Adrenal gland (tissue), 12 donors: Measurements from ENCODE around the gene PEF1. TPM values are rescaled to one million over a fixed set of nuclear protein-coding genes. Genes with fewer than 3 reads are reported as not detected.

Source experiments
- DNase-seq, 7 donors: peaks; one replicate each; pipeline ENCODE4 v3.0.0-alpha.2; 2019 to 2020
- H3K27ac ChIP-seq, 5 donors: fragments of 200-600 bp; sonication (generic) in 4 of 5; 1 replicate in 3 of 5; 2 replicates in 2 of 5; pipeline versions ENCODE4 v1.5.1 to v1.8.0; 2016 to 2020; ENCODE audit warnings: mild to moderate bottlenecking in 1 of 5
- H3K27me3 ChIP-seq: fragments of 200-600 bp; 2 replicates; pipeline ENCODE4 v1.8.0; 2021
- H3K36me3 ChIP-seq, 2 donors: fragments of 200-600 bp; replicated peaks in 1 of 2; 1 replicate in 1 of 2; 2 replicates in 1 of 2; pipeline versions ENCODE4 v1.5.1 to v1.8.0; 2018 to 2022
- H3K4me1 ChIP-seq, 2 donors: fragments of 200-600 bp; replicated peaks in 1 of 2; 1 replicate in 1 of 2; 2 replicates in 1 of 2; pipeline versions ENCODE4 v1.5.1 to v1.8.0; 2018 to 2021
- H3K4me3 ChIP-seq, 4 donors: fragments of 200-600 bp; sonication (generic) in 3 of 4; one replicate each; pipeline ENCODE4 v1.5.1; 2016 to 2018
- H3K9me3 ChIP-seq, 3 donors: fragments of 200-600 bp; sonication (generic) in 1 of 3; replicated peaks in 1 of 3; 1 replicate in 2 of 3; 2 replicates in 1 of 3; pipeline versions ENCODE4 v1.5.1 to v1.8.0; 2016 to 2021
- POLR2A ChIP-seq, 2 donors: fragments of 450-650 bp; IDR thresholded peaks; one replicate each; pipeline ENCODE4 v1.6.1; 2017; ENCODE audit warnings: antibody characterized with exemption in 2 of 2, mild to moderate bottlenecking in 2 of 2, moderate library complexity in 1 of 2
- WGBS, 4 donors: extraction: QIAGEN DNeasy Blood & Tissue Kit in 2 of 4; methylation state at CpG; one replicate each; pipeline versions ENCODE4 v1.1.5 to v1.1.7; 2013 to 2017; 5-methylcytosine and 5-hydroxymethylcytosine counted together
- intact Hi-C, 2 donors: fragments of 100-400 bp; cut with DNase I; formaldehyde crosslinking; loops; one replicate each; pipeline versions ENCODE4 v1.14.1 to v1.15.0; 2022 to 2023
- polyA plus RNA-seq, 3 donors: library from polyadenylated mRNA; stranded (reverse); fragments of 200-250 nt in 2 of 3; fragments of 350-450 nt in 1 of 3; fragmentation: Illumina TruSeq in 1 of 3; extraction: RNeasy Lipid Tissue Mini Kit (QIAGEN cat#74804) in 1 of 3; gene quantifications; one replicate each; pipeline ENCODE4 v1.2.3, GENCODE V29; 2013 to 2014
- total RNA-seq, 9 donors: library from RNA; depleted of rRNA in 4 of 9; stranded (reverse); fragments of >200 nt in 4 of 9; fragments of 120-200 nt in 1 of 9; fragmentation: NEBNext Ultra II Directional in 1 of 9; extraction: Animal tissue kit (Norgen Biotek cat#: 25700) in 1 of 9; gene quantifications; one replicate each; pipeline versions ENCODE4 v1.1.0 to v1.2.4, GENCODE V29; 2013 to 2023
- TF ChIP-seq, protein P1 (sequence below), 6 experiments: fragments of 450-650 bp in 4 of 6; fragments of 200-600 bp in 2 of 6; sonication (generic) in 1 of 6; IDR thresholded peaks; 1 replicate in 5 of 6; 2 replicates in 1 of 6; pipeline versions ENCODE4 v1.5.1 to v1.8.0; 2016 to 2021; ENCODE audit warnings: antibody characterized with exemption in 6 of 6, mild to moderate bottlenecking in 2 of 6, moderate library complexity in 1 of 6
- donor health status: healthy with polysubstance abuse.
- donor health status: Bipolar disorder and iron deficiency.
- donor health status: DM: yes; HTN: yes; CAD: no.
- donor health status: DM: no; HTN: no; CAD: no.
- donor health status: DM: no; HTN: no; CAD: no.
- donor health status: DM: yes; HTN: yes; CAD: no.

Gene PEF1
- total and polyA plus RNA-seq, 12 donors = 58.2 to 132 (median 86.2) TPM

GRCh38 chr1:31677949-31678348, 33.3 kb upstream of the PEF1 start:
- Histone ChIP-seq H3K27ac (no peak overlapping the region), H3K4me1 (no peaks in the 10 kb centered on the region), H3K4me3 (no peak overlapping the region), H3K27me3 (no peaks in the 10 kb centered on the region), H3K36me3 (no peaks in the 10 kb centered on the region), H3K9me3 (no peaks in the 10 kb centered on the region)
- TF ChIP-seq, protein P1, sequence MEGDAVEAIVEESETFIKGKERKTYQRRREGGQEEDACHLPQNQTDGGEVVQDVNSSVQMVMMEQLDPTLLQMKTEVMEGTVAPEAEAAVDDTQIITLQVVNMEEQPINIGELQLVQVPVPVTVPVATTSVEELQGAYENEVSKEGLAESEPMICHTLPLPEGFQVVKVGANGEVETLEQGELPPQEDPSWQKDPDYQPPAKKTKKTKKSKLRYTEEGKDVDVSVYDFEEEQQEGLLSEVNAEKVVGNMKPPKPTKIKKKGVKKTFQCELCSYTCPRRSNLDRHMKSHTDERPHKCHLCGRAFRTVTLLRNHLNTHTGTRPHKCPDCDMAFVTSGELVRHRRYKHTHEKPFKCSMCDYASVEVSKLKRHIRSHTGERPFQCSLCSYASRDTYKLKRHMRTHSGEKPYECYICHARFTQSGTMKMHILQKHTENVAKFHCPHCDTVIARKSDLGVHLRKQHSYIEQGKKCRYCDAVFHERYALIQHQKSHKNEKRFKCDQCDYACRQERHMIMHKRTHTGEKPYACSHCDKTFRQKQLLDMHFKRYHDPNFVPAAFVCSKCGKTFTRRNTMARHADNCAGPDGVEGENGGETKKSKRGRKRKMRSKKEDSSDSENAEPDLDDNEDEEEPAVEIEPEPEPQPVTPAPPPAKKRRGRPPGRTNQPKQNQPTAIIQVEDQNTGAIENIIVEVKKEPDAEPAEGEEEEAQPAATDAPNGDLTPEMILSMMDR (IDR thresholded peaks at IDR 0.05) = no peak
- no peak for TF ChIP-seq POLR2A (IDR thresholded peaks at IDR 0.05)
- intact Hi-C loops = no loop called here
- 58 to 77% (median 65%) methylated on average over 3 to 6 of the region's 6 CpGs for WGBS, 4 donors
- DNase-seq = no peak

- Histone ChIP-seq H3K27ac (no peak overlapping the region), H3K9me3 (no peaks in the 10 kb centered on the region), H3K27me3 (no peaks in the 10 kb centered on the region), H3K4me1 (no peaks in the 10 kb centered on the region), H3K4me3 (no peak overlapping the region), H3K36me3 (no peaks in the 10 kb centered on the region)
- DNase-seq = no peak
- TF ChIP-seq, protein P1 (IDR thresholded peaks at IDR 0.05) = no peak
- no peak for TF ChIP-seq POLR2A (IDR thresholded peaks at IDR 0.05)
- intact Hi-C loops = no loop called here
- 56 to 77% (median 73%) methylated on average over 3 of the region's 3 CpGs for WGBS, 4 donors
These were observed 32.7 kb upstream of the PEF1 start for GRCh38 chr1:31677401-31677800.

DNA sequence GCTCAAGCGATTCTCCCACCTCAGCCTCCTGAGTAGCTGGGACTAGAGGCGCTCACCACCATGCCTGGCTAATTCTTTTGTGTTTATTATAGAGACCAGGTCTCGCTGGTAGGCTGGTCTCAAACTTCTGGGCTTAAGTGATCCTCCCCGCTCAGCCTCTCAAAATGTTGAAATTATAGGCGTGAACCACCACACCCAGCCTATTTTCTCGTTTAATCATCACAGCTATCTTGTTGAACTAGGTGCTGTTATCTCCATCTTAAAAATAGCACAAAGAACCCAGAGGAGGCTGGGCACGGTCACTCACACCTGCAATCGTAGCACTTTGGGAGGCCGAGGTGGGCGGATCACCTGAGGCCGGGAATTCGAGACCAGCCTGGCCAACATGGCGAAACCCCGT, 31.1 kb upstream of the PEF1 start:
- no peak for DNase-seq
- H3K4me3 ChIP-seq = no peak overlapping the region
- intact Hi-C loops = no loop called here
- no peak overlapping the region for H3K27ac ChIP-seq
- no peaks in the 10 kb centered on the region for H3K9me3 ChIP-seq
- no peaks in the 10 kb centered on the region for H3K27me3 ChIP-seq
- TF ChIP-seq POLR2A (IDR thresholded peaks at IDR 0.05) = no peak
- TF ChIP-seq, protein P1 (IDR thresholded peaks at IDR 0.05) = no peak
- no peaks in the 10 kb centered on the region for H3K36me3 ChIP-seq
- 85 to 92% (median 89%) methylated on average over 14 of the region's 14 CpGs for WGBS, 4 donors
- peaks cover 0 to under 1% of the 10 kb centered on the region in 2 donors for H3K4me1 ChIP-seq

DNA sequence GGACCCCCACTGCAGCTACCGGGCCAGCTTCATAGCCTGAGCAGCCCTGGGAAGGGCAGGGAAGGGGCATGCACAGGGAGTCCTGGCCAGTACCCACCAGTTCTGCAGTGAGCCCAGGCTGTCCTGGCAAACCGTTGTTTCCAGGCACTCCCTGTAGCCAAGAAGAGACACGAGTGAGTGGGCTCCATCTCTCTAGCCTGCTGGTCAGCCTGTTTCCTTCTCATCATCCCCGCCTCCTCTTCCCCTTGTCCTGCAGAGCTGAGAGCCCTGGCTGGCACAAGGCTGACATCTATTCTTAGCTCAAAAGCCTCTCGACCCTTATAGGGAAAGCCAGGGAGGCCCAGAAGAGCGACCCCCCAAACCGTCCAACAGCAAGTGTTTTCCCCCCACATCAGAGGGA, 30.5 kb upstream of the PEF1 start:
- Histone ChIP-seq H3K9me3 (no peaks in the 10 kb centered on the region), H3K36me3 (no peaks in the 10 kb centered on the region), H3K4me3 (no peak overlapping the region), H3K27ac (no peak overlapping the region), H3K27me3 (no peaks in the 10 kb centered on the region), H3K4me1 (peaks cover 5 to 6% of the 10 kb centered on the region in 2 donors)
- TF ChIP-seq, protein P1 (IDR thresholded peaks at IDR 0.05) = no peak
- TF ChIP-seq POLR2A (IDR thresholded peaks at IDR 0.05) = no peak
- WGBS, 4 donors = 56 to 73% (median 66%) methylated on average over 7 of the region's 7 CpGs
- intact Hi-C loops = no loop called here
- DNase-seq = no peak
